HG03103 (cell line): ENCODE data around the gene ZKSCAN3.
"Not testable (repeated sequence)": the region's sequence is repeated elsewhere in the genome, so short reads cannot be mapped to it uniquely, and the experiment has no call there.

Experiments
- ATAC-seq: cut with Tn5 transposase; IDR thresholded peaks from one replicate; pipeline ENCODE4 v1.9.1; 2021; ENCODE audit warnings: low read depth; ENCODE audit not compliant: unreplicated experiment

Gene ZKSCAN3

GRCh38 chr6:28340310-28341095 is 9.2 kb upstream of the ZKSCAN3 start:
- ATAC-seq, result no peak

GRCh38 chr6:28343898-28344677 is 5.7 kb upstream of the ZKSCAN3 start:
- ATAC-seq, result no peak

GRCh38 chr6:28345201-28345600 is 4.5 kb upstream of the ZKSCAN3 start:
- no peak for ATAC-seq

- ATAC-seq, result no peak
Measured at GRCh38 chr6:28347119-28347518, 2.6 kb upstream of the ZKSCAN3 start.

GRCh38 chr6:28349344-28349891 is 329 bp upstream of the ZKSCAN3 start:
- no peak for ATAC-seq

GRCh38 chr6:28351087-28351486 is 1.3 kb downstream of the ZKSCAN3 start:
- no peak for ATAC-seq

- no peak for ATAC-seq
Measured at GRCh38 chr6:28351493-28351925, 1.8 kb downstream of the ZKSCAN3 start.

GRCh38 chr6:28353356-28353755 is 3.6 kb downstream of the ZKSCAN3 start:
- no peak for ATAC-seq

- no peak for ATAC-seq
Measured at GRCh38 chr6:28353981-28354676, 4.4 kb downstream of the ZKSCAN3 start.

- no peak for ATAC-seq
Measured at GRCh38 chr6:28354688-28355554, 5.2 kb downstream of the ZKSCAN3 start.

- no peak for ATAC-seq
Measured at GRCh38 chr6:28355743-28356665, 6.3 kb downstream of the ZKSCAN3 start.

GRCh38 chr6:28356666-28357020 is 6.9 kb downstream of the ZKSCAN3 start:
- no peak for ATAC-seq

GRCh38 chr6:28357036-28357435 is 7.3 kb downstream of the ZKSCAN3 start:
- no peak for ATAC-seq

- not testable (repeated sequence) for ATAC-seq
Measured at GRCh38 chr6:28359562-28359961, 9.8 kb downstream of the ZKSCAN3 start.

- ATAC-seq, result no peak
Measured at GRCh38 chr6:28360961-28361360, 11.2 kb downstream of the ZKSCAN3 start.

- ATAC-seq, result not testable (repeated sequence)
Measured at GRCh38 chr6:28365590-28365989, 15.8 kb downstream of the ZKSCAN3 start.

- ATAC-seq, result no peak
Measured at GRCh38 chr6:28368522-28368921, 18.8 kb downstream of the ZKSCAN3 start.

GRCh38 chr6:28369463-28369862 is 19.7 kb downstream of the ZKSCAN3 start:
- no peak for ATAC-seq

- ATAC-seq, result no peak
Measured at GRCh38 chr6:28370440-28370839, 20.7 kb downstream of the ZKSCAN3 start.
